ENCODE measurements around the gene LRRC40.
"Not testable (repeated sequence)": the region's sequence is repeated elsewhere in the genome, so short reads cannot be mapped to it uniquely, and the experiment has no call there.

The LRRC40 gene

DNA sequence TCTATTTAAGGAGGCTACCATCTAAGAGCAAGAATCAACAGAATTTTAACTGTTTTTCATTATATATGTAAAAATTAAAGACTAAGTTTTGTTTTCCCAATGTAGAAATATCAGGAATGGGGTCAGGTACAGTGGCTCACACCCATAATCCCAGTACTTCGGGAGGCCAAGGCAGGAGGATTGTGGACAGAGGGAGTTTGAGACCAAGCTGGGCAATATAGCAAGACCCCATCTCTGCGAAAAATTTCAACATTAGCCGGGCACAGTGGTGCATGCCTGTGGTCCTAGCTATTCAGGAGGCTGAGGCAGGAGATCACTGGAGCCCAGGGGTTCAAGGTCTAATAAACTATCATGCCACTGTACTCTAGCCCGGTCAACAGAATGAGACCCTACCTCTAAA, 5.3 kb downstream of the LRRC40 start:
- no peak for DNase-seq

DNA sequence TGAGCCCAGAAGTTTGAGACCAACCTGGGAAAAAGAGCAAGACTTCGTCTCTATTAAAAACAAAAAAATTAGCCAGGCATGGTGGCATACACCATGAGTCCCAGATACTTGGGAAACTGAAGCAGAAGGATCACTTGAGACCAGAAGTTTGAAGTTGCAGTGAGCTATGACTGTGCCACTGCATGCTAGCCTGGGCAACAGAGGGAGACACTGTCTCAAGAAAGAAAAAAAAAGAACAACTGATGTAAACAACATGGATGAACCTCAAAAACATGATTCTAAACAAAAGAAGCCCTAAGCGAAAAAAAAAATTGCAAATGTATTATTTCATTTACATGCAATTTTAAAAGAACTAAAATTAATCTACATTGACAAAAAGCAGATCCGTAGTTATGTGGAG, 9.0 kb downstream of the LRRC40 start:
- DNase-seq = no peak

DNA sequence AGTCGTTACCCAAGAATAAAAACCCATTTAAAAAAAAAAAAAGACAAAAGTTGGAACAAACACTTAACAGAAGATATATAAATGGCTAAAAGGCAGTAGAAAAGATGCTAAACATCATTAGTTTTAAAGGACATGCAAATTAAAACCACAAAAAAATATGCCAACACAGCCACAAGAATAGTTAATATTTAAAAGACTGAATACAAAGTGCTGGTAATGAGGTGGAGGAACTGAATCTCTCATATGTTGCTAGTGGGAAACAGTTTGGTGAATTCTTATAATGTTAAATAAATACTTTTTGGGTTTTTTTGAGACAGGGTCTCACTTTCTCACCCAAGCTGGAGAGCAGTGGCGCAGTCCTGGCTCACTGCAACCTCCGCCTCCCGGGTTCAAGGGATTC, 10.0 kb downstream of the LRRC40 start:
- DNase-seq = no peak

DNA sequence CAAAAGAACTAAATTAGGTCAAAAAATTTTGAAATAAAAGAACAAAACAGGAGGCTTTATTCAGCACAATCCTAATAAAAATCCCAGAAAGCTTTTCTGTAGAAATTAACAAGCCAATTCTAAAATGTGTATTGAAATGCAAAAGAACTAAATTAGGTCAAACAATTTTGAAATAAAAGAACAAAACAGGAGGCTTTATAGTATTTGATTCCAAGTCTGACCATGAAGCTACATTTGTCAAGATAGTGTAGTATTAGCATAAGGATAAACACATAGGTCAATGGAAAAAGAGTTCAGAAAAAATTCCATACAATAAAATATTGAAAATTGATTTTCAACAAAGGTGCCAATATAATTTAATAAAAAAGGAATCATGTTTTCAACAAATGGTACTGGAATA, 10.8 kb downstream of the LRRC40 start:
- no peak for DNase-seq

DNA sequence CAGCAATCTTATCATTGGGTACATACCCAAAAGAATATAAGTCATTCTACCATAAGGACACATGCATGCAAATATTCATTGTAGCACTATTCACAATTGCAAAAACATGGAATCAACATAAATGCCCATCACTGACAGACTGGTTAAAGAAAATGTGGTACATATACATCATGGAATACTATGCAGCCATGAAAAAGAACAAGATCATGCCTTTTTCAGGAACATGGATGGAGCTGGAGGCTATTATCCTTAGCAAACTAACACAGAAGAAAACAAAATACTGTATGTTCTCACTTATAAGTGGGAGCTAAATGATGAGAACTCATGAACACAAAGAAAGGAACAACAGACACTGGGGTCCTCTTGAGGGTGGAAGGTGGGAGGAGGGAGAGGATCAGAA, 12.9 kb downstream of the LRRC40 start:
- not testable (repeated sequence) for DNase-seq

DNA sequence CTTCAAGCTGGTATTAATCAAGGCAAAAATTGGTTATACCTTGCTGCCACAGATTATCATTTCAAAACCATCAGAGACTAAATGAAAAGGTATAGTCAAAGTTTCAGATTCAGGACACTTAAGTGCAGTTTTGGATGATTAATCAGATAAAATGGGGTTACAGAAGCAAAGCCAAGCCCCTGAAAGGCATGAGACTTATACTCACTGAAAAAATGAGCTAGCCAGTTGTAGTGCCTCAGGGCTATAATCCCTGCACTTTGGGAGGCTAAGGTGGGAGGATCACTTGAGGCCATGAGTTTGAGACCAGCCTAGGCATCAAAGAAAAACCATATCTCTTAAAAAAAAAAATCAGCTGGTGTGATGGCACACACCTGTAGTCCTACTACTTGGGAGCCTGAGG, 15.2 kb downstream of the LRRC40 start:
- no peak for DNase-seq

DNA sequence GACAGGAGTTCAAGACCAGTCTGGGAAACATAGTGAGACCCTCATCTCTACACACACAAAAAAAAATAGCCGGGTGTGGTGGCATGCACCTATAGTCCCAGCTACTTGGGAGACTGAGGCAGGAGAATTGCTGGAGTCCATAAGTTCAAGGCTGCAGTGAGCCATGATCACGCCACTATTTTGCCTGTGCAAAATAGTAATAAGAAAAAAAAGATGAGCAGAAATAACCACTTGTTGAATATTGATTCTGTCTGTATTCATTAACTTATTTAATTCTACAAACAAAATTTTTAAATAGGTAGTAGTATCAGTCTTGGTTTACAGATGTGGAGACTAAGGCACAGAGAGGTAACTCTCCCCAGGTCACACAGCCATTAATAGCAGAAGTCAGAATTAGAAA, 16.9 kb downstream of the LRRC40 start:
- no peak for DNase-seq

DNA sequence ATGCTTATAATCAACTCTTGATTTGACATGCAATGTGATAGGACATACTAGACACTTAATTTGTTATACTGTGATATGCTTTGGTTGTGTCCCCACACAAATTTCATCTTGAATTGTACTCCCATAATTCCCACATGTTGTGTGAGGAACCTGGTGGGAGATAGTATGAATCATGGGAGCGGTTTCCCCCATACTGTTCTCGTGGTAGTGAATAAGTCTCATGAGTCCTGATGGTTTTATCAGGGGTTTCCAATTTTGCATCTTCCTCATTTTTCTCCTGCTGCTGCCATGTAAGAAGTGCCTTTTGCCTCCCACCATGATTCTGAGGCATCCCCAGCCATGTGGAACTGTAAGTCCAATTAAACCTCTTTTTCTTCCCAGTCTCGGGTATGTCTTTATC, 20.2 kb downstream of the LRRC40 start:
- DNase-seq = not testable (repeated sequence)

DNA sequence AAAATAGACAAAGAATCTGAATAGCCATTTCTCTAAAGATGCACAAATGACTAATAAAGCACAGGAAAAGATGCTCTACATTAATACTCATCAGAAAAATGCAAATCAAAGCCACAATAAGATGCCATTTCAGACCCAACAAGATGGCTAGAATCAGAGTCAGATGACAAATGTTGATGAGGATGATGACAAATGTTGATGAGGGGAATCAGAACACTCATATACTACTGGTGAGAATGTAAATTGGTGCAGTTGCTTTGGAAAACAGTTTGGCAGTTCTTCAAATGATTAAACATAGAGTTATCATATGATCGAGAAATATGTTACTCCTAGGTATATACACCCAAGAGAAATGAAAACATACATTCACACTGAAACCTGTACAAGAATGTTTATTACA, 33.9 kb downstream of the LRRC40 start:
- DNase-seq = no peak

DNA sequence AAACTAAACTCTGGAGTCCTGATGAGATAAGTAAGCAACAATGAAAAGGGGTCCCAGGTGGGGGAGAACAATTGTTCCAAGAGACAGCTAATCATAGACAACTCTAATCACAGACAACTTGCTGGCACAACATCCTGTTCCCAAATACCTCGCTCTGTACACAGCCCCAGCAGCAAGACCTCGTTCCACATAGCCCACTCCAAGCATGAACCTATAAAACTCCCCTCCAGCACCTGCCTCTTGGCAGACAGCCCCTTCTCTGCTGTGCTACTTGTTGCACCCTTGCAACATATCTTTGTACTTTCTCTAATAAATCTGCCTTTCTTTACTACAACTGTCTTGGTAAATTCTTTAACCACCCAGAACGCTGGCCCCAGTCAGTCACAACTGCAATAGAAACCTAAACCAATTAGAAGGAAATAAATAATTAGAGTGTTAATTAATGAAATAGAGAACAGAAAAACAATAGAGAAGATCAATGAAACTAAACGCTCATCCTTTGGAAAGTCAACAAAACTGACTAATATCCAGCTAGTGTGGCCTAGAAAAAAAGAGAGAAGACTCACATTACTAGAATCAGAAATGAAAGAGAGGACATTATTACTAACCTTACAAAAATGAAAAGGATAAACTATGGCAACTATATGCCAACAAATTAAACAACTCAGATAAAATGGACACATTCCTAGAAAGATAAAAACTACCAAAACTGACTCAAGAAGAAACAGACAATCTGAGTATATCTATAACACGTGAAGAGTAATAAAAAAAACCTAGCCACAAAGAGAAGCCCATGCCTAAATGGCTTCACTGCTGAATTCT, 36.1 kb downstream of the LRRC40 start:
- no peak for DNase-seq

DNA sequence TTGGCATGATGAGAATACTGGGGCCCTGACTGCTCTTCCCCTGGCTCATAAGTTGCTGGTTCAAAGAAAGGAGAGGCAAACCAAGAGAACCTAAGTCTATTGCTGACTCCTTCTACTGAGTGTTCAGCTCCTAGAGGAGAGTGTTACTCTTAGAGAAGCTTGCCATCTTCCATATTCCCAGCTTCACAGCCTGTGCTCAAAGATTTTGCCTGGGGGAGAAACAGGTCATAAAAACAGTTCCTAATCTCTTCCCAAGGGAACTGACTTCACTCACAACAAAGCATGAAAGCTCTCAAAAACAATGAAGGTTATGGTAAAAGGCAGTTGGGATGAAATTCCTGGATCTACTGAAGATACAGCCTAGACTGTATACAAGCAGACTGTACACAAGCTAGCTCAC, 37.1 kb downstream of the LRRC40 start:
- no peak for DNase-seq

DNA sequence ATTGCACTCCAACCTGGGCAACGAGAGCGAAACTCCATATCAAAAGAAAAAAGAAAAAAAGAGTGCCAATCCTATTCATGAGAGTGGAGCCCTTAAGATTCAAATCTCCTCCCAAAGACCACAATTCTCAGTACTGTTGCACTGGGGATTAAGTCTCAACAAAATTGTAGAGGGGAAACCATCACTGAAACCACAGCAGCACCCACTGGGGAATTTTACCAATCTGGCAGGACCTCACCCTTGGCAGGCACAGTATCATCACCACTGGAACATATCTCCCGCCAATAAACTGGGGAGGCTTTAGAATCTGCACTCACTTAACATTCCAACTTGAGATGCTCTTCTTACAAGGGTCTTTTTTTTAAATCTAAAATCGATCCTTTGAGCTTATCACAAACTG, 41.0 kb downstream of the LRRC40 start:
- DNase-seq = no peak

DNA sequence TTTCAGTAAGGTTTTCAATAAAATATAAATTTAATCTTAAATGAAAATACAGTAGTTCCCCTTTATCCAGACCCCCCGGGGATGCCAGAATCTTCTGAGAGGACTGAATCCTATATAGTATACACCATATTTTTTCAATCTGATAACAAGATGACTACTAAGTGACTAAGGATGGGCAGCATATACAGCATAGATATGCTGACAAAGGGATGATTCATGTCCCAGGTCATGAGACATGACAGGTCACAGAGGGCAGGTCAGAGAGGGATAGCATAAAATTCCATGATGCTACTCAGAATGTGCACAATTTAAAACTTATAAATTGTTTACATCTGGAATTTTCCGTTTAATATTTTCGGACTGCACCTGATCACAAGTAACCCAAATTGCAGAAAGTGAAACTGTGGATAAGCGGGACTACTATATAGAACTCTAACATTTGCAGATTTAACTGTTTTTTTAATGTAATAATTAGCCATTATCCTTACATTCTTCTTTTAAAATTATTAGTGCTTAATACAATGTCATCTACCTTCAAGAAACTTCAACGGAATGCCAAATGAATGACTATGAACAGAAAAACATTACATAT, 48.8 kb downstream of the LRRC40 start:
- DNase-seq = no peak

DNA sequence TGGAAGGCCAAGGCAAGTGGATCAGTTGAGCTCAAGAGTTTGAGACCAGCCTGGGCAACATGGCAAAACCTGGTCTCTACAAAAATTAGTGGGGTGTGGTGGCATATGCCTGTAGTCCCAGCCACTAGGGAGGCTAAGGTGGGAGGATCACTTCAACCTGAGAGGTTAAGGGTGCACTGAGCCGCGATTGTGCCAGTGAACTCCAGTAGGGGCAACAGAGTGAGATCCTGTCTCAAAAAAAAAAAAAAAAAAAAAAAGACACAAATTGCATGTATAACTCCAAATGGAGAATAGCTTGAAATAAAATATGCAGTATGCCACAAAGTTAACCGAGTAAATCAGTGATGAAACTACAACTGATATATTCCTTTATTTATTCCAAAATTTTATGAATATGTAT, 51.6 kb downstream of the LRRC40 start:
- DNase-seq = no peak

DNA sequence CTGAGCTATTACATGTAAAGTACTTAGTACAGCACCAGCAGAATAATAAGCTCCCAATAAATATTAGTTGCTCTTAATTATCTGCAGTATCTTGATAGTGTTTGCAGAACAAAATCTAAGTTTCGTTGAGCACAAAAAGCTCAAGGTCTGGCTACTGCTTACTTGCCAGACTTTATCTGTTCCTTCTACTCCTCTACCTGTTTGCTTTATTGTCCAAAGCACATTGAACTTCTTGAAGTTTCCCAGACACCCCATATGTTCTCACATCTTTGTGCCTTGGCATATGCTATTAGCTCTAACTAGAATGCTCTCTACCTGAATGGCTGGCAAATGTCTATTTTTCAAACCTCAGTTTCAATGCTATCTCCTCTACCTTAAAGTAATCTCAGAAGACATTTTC, 54.9 kb downstream of the LRRC40 start:
- DNase-seq = no peak

DNA sequence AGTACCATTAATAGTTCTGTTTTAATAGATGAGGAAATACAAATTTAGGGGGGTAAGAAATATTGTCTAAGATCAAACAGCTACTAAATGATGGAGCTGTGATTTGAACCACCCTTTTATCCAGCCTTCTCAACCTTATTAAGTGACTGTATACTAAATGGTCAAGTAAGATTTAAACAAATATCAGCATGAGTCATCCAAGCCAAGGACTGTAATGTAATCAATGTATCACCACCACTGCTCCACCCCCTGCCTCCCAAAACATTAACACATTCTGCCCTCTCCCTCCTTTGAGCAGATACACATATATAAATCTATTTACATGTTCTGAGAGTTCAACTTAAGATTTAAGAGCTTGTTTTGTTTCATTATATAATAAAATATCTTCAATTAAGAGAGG, 58.9 kb downstream of the LRRC40 start:
- no peak for DNase-seq

DNA sequence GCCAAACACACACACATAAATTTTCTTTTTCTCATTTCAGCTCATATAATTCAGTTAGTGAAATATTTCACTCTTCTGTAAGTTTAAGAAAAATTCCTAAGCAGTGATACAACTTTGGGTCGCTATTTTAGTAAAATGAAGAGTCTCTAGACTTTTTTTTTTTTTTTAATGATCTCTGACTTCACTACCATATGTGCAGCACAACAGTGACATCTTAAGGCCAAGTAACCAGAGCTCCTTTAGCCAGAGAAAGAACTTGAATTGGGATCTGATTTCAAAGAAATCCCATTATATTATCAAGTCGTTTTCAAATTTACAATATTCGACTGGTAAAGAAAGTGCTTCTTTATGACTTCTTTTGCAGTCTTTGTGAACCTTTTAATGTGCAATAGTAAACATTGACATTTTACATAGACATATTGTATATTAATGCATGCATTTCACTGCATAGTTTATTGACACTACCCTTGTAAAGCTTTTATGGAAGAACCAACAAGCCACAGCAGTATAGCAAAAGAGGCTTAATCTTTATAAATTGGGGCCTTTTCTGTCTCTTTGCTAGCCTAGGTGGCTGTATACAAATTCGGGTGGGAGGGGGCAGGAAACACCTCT, 62.2 kb downstream of the LRRC40 start:
- DNase-seq = no peak

DNA sequence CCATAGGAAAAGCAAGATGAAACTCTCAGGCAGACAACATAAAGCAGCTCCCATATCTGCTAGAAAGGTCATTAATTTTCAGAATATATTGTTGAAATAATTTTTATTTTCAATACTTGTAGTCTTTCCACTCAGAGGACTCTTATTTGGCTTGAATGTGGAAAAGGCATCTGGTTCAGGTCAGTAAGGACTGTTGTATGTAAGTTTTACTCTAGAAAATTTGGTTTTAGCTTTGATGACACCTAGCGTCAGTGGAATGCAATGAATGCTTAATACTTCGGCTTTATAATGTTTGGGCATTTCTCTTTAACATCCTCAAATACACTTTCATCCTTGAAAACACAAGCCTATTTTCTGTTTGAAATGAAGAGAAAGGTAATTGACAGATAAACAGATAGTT, 63.3 kb downstream of the LRRC40 start:
- DNase-seq = no peak

DNA sequence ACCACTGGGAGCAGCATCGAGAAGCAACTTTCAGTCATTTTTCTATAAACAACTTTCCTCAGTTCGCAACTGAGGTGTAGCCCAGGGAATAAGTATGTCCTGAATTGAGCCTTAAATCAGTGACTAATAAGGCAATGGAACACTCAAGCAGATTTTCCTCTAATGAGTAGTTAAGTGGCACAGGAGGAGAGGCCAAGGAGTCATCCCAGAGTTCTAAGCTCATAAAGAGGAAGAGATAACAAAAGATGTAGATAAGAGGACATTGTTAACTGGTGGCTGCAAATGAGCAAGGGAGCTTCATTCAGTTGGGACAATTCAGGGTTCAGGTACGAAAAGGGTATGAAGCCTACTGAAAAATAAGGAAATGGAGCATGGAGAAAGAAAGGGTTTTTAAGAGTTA, 64.5 kb downstream of the LRRC40 start:
- DNase-seq = no peak

DNA sequence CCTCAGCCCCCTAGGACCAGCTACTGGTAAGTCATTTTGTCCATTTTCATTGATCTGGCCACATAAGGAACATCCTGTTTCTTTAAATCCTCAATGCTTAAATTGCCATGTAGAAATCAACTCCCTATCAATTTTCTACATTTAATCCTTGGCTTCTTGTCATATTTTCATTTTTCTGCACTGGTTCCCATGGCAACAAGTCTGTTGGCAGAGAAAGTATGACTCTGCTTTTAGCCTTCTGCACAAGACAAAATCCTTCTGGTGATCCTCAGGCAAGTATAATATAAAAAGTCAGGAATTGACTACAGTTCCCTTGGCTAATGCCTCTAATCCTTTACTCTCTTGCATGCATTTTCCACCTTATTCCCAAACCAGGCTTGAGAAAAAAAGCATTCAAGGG, 65.0 kb downstream of the LRRC40 start:
- DNase-seq = no peak

DNA sequence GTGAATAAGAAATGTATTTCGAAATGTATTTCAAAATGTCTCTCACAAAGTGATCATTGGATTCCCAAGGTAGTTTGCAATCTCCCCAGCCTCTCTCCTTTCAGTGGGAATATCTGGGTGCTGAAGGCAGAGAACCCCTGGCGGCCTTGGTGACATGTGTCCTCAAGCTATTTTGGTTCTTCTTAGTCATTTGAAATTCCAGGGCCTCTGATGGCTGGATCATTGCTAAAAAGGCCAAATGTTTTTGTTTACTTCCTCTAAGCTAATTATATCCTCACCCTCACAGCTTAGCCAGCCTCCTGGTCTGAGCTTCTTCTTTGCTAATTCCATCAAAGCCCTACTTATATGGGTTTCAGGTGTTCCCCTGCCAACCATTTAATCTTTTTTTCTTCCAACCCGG, 71.2 kb downstream of the LRRC40 start:
- DNase-seq = no peak

DNA sequence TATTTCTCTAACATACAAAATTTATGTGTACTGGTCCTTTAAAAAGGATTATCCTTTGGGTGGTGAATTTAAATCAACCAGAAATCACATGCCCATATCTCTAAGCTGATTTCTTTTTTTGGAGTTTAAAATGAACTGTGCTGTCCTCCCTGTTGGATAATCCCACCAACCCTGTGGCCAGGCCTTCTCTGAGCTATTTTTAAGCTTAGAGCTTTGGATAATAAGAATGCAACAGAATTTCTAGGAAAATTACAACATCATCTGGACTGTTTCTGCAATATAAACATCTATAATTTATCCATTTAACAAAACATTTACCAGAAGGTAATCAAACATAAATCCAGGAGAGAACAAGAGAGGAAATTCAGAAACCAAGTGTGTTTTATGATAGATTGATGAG, 88.3 kb downstream of the LRRC40 start:
- DNase-seq = no peak

DNA sequence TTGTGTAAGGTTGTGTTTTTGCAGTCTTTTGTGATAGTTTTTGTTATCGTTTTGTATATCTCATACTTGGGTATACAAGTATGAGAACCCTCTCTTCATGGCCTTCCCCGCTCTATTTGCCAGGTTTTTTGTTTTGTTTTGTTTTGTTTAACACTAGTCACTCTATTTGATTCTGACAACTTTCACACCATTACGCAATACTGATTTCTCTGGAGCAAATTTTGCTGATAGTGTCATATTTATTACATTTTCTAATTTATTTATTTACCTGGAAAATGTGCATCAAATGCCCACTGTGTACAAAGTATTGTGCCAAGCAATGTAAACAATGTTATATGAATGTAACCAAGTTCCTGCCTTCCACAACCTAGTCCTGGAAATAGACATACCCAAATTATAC, 90.1 kb downstream of the LRRC40 start:
- DNase-seq = no peak

DNA sequence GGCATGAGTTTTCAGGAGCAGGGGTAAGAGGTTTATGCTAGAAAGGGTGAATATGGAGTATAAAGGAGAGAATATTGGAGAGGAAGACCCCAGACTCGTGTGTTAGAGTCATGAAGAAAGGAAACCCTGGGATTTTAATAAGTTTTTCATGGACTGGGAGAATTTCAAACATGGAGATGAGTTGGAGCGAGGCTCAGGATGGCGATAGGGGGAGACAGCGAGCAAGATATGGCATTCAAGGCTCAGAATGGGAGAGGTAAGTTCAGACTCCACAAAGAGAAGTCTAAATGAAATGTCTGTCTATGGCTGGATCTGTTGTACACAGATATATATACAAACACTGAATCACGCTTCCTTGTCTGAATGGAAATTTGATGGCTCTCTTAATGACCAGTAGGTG, 92.5 kb downstream of the LRRC40 start:
- no peak for DNase-seq

DNA sequence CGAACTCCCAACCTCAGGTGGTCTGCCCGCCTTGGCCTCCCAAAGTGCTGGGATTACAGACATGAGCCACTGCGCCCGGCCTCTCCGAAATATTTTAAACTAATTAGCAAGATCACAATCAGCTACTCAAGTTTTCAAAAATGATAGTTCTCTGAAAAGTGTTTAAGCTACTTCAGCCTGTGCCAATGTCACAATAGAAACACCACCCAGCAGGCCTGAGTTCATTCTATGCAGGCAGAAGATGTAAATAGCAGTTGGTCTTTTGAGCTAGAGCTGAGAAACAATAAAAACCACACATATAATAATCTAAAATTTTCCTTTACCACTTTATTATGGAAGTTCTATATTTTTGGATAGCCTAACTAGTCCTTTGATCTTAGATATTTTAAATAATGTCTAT, 96.1 kb downstream of the LRRC40 start:
- DNase-seq = no peak

Measured in stimulated activated CD8-positive, alpha-beta memory T cell treated with anti-CD3 and anti-CD28 coated beads, Interleukin-4, amount 100 ng/mL, for 48 hours (primary cell).